Measurements from ENCODE around the gene TTC31. TPM values are rescaled to one million over a fixed set of nuclear protein-coding genes. Genes with fewer than 3 reads are reported as not detected.

Gene TTC31
- total and polyA plus RNA-seq, 4 experiments from 2014 or later = 17.0 to 46.9 (median 31.4) TPM

DNA sequence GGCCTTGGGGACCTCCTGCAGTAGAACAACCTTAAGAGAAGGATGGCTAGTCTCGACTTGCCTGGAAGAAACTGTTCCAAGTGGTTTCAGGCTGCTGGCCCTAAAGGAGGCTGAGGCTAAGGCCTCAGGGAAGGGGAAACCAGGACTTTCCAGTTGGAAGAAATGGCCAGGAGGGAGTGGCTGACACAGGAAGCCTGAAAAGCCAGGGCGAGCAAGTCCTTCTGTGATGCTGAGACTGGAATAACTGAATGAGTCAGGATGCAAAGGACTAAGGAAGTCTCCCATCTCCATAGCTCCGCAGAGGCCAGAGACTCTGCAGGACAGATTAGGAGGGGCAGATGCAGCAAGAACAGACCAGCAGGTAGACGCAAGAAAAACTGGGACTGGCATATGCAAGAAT lies 54.3 kb downstream of the TTC31 start:
- H3K4me3 Mint-ChIP-seq = no peak overlapping the region
- CTCF ChIA-PET (ENCODE audit: partially characterized antibody) = no interaction called here
- peaks cover 7 to 8% of the 10 kb centered on the region in 2 donors for H3K36me3 Mint-ChIP-seq
- intact Hi-C loops (cut with micrococcal nuclease) = no loop called here
- peaks cover 2 to 5% (median 4%) of the 10 kb centered on the region in 4 donors for H3K4me1 Mint-ChIP-seq
- H3K27me3 ChIP-seq (ENCODE audit: insufficient read depth, low read length) = no peaks in the 10 kb centered on the region
- peaks cover 18 to 21% of the 10 kb centered on the region in 2 donors for H3K27me3 Mint-ChIP-seq
- DNase-seq = no peak
- H3K27ac ChIP-seq (ENCODE audit: low read depth, low read length) = no peak overlapping the region
- H3K4me3 ChIP-seq (ENCODE audit: low read length in 2 of 2) = no peak overlapping the region
- H3K9me3 ChIP-seq (ENCODE audit: control insufficient read depth in 1 of 2, low read length in 2 of 2) = no peaks in the 10 kb centered on the region
- H3K9me3 Mint-ChIP-seq = no peaks in the 10 kb centered on the region
- no peak overlapping the region for H3K27ac Mint-ChIP-seq
- H3K4me1 ChIP-seq (ENCODE audit: insufficient read depth, low read length) = no peaks in the 10 kb centered on the region
- no peaks in the 10 kb centered on the region for H3K36me3 ChIP-seq (ENCODE audit: insufficient read depth, low read length)
- POLR2A ChIA-PET (ENCODE audit: partially characterized antibody) = no interaction called here

DNA sequence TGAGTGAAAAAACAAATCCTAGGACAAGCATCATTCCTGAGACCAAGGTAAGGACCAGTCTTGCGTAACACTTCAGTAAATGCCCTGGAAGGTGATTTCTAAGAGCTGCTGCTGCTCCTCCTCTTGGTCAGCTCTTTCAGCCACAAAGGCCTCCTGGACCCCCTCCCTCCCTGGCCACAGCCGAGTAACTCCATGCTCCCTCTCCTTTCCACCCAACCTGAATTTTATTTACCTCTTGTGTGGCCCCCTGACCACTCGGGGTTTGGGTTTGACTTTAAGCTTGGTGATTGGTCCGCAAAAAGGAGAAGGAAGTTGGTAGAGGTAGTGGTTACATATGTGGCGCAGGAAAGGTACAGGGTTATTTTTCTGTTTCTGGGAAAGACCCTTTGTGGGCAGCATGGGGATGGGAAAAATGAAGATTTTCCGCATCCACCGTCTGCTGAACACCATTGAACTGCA lies 56.0 kb downstream of the TTC31 start:
- Mint-ChIP-seq H3K4me3 (no peak overlapping the region), H3K4me1 (peaks cover 0 to 1% (median 0%) of the 10 kb centered on the region in 4 donors), H3K36me3 (no peaks in the 10 kb centered on the region), H3K27me3 (peaks cover 23 to 29% of the 10 kb centered on the region in 2 donors), H3K27ac (no peak overlapping the region), H3K9me3 (no peaks in the 10 kb centered on the region)
- Histone ChIP-seq H3K4me1 (ENCODE audit: insufficient read depth, low read length) (no peaks in the 10 kb centered on the region), H3K27ac (ENCODE audit: low read depth, low read length) (no peak overlapping the region), H3K36me3 (ENCODE audit: insufficient read depth, low read length) (no peaks in the 10 kb centered on the region), H3K9me3 (ENCODE audit: control insufficient read depth in 1 of 2, low read length in 2 of 2) (no peaks in the 10 kb centered on the region), H3K4me3 (ENCODE audit: low read length in 2 of 2) (no peak overlapping the region), H3K27me3 (ENCODE audit: insufficient read depth, low read length) (no peaks in the 10 kb centered on the region)
- ChIA-PET POLR2A (ENCODE audit: partially characterized antibody) (interaction anchor here (0.9 to 1.4 kb wide), 2 partner anchors 9 kb away, joined by 3 to 6 read pairs; partner anchors contain the start of genes AUP1 and HTRA2), CTCF (ENCODE audit: partially characterized antibody) (interaction anchor here (1.2 kb wide), 1 partner anchor 289 kb away, joined by 6 read pairs; no protein-coding TSS in a partner anchor)
- DNase-seq = no peak
- intact Hi-C loops (cut with micrococcal nuclease) = no loop called here

DNA sequence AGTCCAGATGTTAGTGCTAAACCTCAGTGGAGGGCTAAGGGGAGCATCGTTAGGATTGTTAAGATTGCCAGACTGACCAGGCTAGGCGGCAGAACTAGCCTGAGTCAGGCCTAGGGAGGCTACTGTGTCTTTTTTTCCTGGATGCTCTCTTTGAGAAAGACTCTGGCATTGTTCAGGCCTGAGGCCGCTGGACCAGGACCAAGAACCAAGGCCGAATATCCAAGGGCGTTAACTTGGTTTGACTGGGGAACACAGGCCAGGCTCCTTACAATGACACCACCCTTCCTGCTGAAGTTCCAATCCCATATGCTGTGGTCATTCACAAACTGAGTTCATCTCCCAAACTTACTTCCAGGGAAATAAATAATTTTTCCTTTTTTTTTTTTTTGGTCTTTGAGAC lies 57.4 kb downstream of the TTC31 start:
- H3K4me3 Mint-ChIP-seq = no peak overlapping the region
- peaks cover 23 to 37% of the 10 kb centered on the region in 2 donors for H3K27me3 Mint-ChIP-seq
- H3K4me3 ChIP-seq (ENCODE audit: low read length in 2 of 2) = no peak overlapping the region
- no peaks in the 10 kb centered on the region for H3K36me3 ChIP-seq (ENCODE audit: insufficient read depth, low read length)
- H3K27ac ChIP-seq (ENCODE audit: low read depth, low read length) = no peak overlapping the region
- H3K4me1 ChIP-seq (ENCODE audit: insufficient read depth, low read length) = no peaks in the 10 kb centered on the region
- H3K36me3 Mint-ChIP-seq = no peaks in the 10 kb centered on the region
- ChIA-PET POLR2A (ENCODE audit: partially characterized antibody) (interaction anchor here (1.1 kb wide), 1 partner anchor 57 kb away, joined by 3 read pairs; the partner anchor contains the start of genes CCDC142 and TTC31), CTCF (ENCODE audit: partially characterized antibody) (no interaction called here)
- H3K9me3 ChIP-seq (ENCODE audit: control insufficient read depth in 1 of 2, low read length in 2 of 2) = no peaks in the 10 kb centered on the region
- H3K27ac Mint-ChIP-seq = no peak overlapping the region
- DNase-seq = no peak
- H3K4me1 Mint-ChIP-seq = peaks cover 0 to 1% (median 0%) of the 10 kb centered on the region in 4 donors
- H3K27me3 ChIP-seq (ENCODE audit: insufficient read depth, low read length) = no peaks in the 10 kb centered on the region
- H3K9me3 Mint-ChIP-seq = no peaks in the 10 kb centered on the region
- intact Hi-C loops (cut with micrococcal nuclease) = no loop called here

DNA sequence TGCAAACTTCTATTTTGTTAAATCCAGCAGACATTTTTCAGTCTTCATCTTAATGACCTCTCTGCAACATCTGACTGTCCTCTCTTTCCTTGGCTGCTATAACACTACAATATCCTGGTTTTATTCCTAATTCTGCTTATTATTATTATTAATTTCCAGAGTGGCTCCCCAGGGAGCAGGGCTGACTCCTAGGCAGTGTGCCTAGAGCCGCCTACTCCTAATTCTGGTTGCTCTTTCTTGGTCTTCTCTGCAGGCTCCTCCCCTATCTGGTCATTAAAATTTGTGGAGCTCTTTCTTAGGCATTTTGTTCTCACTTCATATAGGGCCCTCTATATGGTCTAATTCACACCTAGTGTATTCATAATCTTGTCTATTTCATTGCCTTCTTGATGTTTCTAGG lies 60.1 kb downstream of the TTC31 start:
- Histone ChIP-seq H3K9me3 (ENCODE audit: control insufficient read depth in 1 of 2, low read length in 2 of 2) (no peaks in the 10 kb centered on the region), H3K4me1 (ENCODE audit: insufficient read depth, low read length) (no peaks in the 10 kb centered on the region), H3K27me3 (ENCODE audit: insufficient read depth, low read length) (peaks cover 6% of the 10 kb centered on the region), H3K4me3 (ENCODE audit: low read length in 2 of 2) (no peak overlapping the region), H3K36me3 (ENCODE audit: insufficient read depth, low read length) (no peaks in the 10 kb centered on the region), H3K27ac (ENCODE audit: low read depth, low read length) (no peak overlapping the region)
- Mint-ChIP-seq H3K36me3 (no peaks in the 10 kb centered on the region), H3K27ac (no peak overlapping the region), H3K9me3 (no peaks in the 10 kb centered on the region), H3K4me3 (no peak overlapping the region), H3K4me1 (peaks cover 0 to 2% (median under 1%) of the 10 kb centered on the region in 4 donors), H3K27me3 (peaks cover 26 to 40% of the 10 kb centered on the region in 2 donors)
- intact Hi-C loops (cut with micrococcal nuclease) = no loop called here
- no peak for DNase-seq
- POLR2A ChIA-PET (ENCODE audit: partially characterized antibody) = no interaction called here
- CTCF ChIA-PET (ENCODE audit: partially characterized antibody) = no interaction called here

Other genes with a start within 250 kb of the TTC31 start
- gene SLC4A5, start 139.7 kb upstream of the TTC31 start, total RNA-seq = 10 to 100 TPM; 10.9 to 11.5 TPM
- 1 to 10 TPM in 1 of 2 donors, under 1 TPM in 1; 0.25 to 3.4 TPM for gene SLC4A5, start 139.7 kb upstream of the TTC31 start, polyA plus RNA-seq
- 100 to 1,000 TPM; 105 to 115 TPM for gene DCTN1, start 102.8 kb upstream of the TTC31 start, total RNA-seq
- gene DCTN1, start 102.8 kb upstream of the TTC31 start, polyA plus RNA-seq = 10 to 100 TPM; 24.4 to 78.0 TPM
- 1 to 10 TPM; 5.3 to 7.5 TPM for gene C2orf81, start 61.5 kb upstream of the TTC31 start, total RNA-seq
- gene C2orf81, start 61.5 kb upstream of the TTC31 start, polyA plus RNA-seq = 1 to 10 TPM; 1.5 to 1.6 TPM
- 10 to 100 TPM; 36.3 to 41.0 TPM for gene WDR54, start 61.4 kb upstream of the TTC31 start, total RNA-seq
- 100 to 1,000 TPM in 1 of 2 donors, 10 to 100 TPM in 1; 56.1 to 107 TPM for gene WDR54, start 61.4 kb upstream of the TTC31 start, polyA plus RNA-seq
- gene RTKN, start 41.1 kb upstream of the TTC31 start, total RNA-seq = not detected
- under 1 TPM in 1 of 2 donors, not detected in 1; 0.14 TPM for gene RTKN, start 41.1 kb upstream of the TTC31 start, polyA plus RNA-seq
- gene INO80B, start 28.0 kb upstream of the TTC31 start, total RNA-seq = 10 to 100 TPM; 76.4 to 82.8 TPM
- 1 to 10 TPM; 4.6 to 7.7 TPM for gene INO80B, start 28.0 kb upstream of the TTC31 start, polyA plus RNA-seq
- gene WBP1, start 24.6 kb upstream of the TTC31 start, total RNA-seq = 100 to 1,000 TPM; 108 to 109 TPM
- 10 to 100 TPM; 38.1 to 41.2 TPM for gene WBP1, start 24.6 kb upstream of the TTC31 start, polyA plus RNA-seq
- gene MOGS, start 17.7 kb upstream of the TTC31 start, total RNA-seq = 10 to 100 TPM; 92.3 to 94.1 TPM
- 10 to 100 TPM; 34.0 to 38.5 TPM for gene MOGS, start 17.7 kb upstream of the TTC31 start, polyA plus RNA-seq
- gene MRPL53, start 10.4 kb upstream of the TTC31 start, total RNA-seq = 10 to 100 TPM; 72.8 to 82.3 TPM
- gene MRPL53, start 10.4 kb upstream of the TTC31 start, polyA plus RNA-seq = 100 to 1,000 TPM in 1 of 2 donors, 10 to 100 TPM in 1; 96.5 to 120 TPM
- 10 to 100 TPM; 63.9 to 67.6 TPM for gene CCDC142, start 83 bp upstream of the TTC31 start, total RNA-seq
- gene CCDC142, start 83 bp upstream of the TTC31 start, polyA plus RNA-seq = 10 to 100 TPM in 1 of 2 donors, 1 to 10 TPM in 1; 3.6 to 10.2 TPM
- under 1 TPM in 1 of 2 experiments, not detected in 1; 0.30 TPM for gene LBX2, start 16.5 kb downstream of the TTC31 start, total RNA-seq
- under 1 TPM in 1 of 2 donors, not detected in 1; 0.23 TPM for gene LBX2, start 16.5 kb downstream of the TTC31 start, polyA plus RNA-seq
- 10 to 100 TPM; 31.1 to 42.2 TPM for gene PCGF1, start 24.6 kb downstream of the TTC31 start, total RNA-seq
- gene PCGF1, start 24.6 kb downstream of the TTC31 start, polyA plus RNA-seq = 10 to 100 TPM; 10.4 to 16.7 TPM
- gene TLX2, start 31.4 kb downstream of the TTC31 start, total RNA-seq = under 1 TPM; 0.52 to 0.53 TPM
- gene TLX2, start 31.4 kb downstream of the TTC31 start, polyA plus RNA-seq = under 1 TPM; 0.14 to 0.33 TPM
- under 1 TPM; 0.35 to 0.44 TPM for gene DQX1, start 43.1 kb downstream of the TTC31 start, total RNA-seq
- gene DQX1, start 43.1 kb downstream of the TTC31 start, polyA plus RNA-seq = not detected
- 100 to 1,000 TPM; 153 to 158 TPM for gene AUP1, start 46.6 kb downstream of the TTC31 start, total RNA-seq
- gene AUP1, start 46.6 kb downstream of the TTC31 start, polyA plus RNA-seq = 100 to 1,000 TPM in 1 of 2 donors, 10 to 100 TPM in 1; 91.3 to 123 TPM
- gene HTRA2, start 46.9 kb downstream of the TTC31 start, total RNA-seq = 10 to 100 TPM; 39.8 to 41.1 TPM
- 10 to 100 TPM; 22.0 to 25.7 TPM for gene HTRA2, start 46.9 kb downstream of the TTC31 start, polyA plus RNA-seq
- gene LOXL3, start 70.9 kb downstream of the TTC31 start, total RNA-seq = under 1 TPM; 0.25 to 0.32 TPM
- gene LOXL3, start 70.9 kb downstream of the TTC31 start, polyA plus RNA-seq = not detected
- gene DOK1, start 71.6 kb downstream of the TTC31 start, total RNA-seq = 10 to 100 TPM; 34.8 to 35.7 TPM
- gene DOK1, start 71.6 kb downstream of the TTC31 start, polyA plus RNA-seq = 10 to 100 TPM; 14.2 to 26.8 TPM
- not detected for gene M1AP, start 165.2 kb downstream of the TTC31 start, total RNA-seq
- under 1 TPM in 1 of 2 donors, not detected in 1; 0.47 TPM for gene M1AP, start 165.2 kb downstream of the TTC31 start, polyA plus RNA-seq
- gene SEMA4F, start 171.2 kb downstream of the TTC31 start, total RNA-seq = 10 to 100 TPM; 19.5 to 21.6 TPM
- gene SEMA4F, start 171.2 kb downstream of the TTC31 start, polyA plus RNA-seq = 1 to 10 TPM; 6.8 to 8.1 TPM

All from CD4-positive, alpha-beta memory T cell (primary cell).